Keratinocyte (primary cell): Measurements from ENCODE around the gene MAX. TPM values are rescaled to one million over a fixed set of nuclear protein-coding genes. Genes with fewer than 3 reads are reported as not detected.

Experiments used
- DNase-seq: peaks from one replicate; pipeline ENCODE4 v3.0.0-alpha.2; 2011; ENCODE audit warnings: low read depth, missing footprints, low spot score
- FAIRE-seq: peaks from 2 replicates; lab custom pipeline; 2011; peaks lifted over from hg19 to GRCh38; lab: Jason Lieb, UNC
- H2AFZ ChIP-seq: 2 replicates; pipeline ENCODE4 v1.6.0; 2012; ENCODE audit warnings: low read length, control low read depth, inconsistent platforms; ENCODE audit not compliant: control insufficient read depth
- H3K27ac ChIP-seq: 2 replicates; pipeline ENCODE4 v1.5.1; 2011; ENCODE audit warnings: low read length; ENCODE audit not compliant: control insufficient read depth, insufficient read depth
- H3K27me3 ChIP-seq: 3 replicates; pipeline ENCODE4 v1.6.0; 2011; ENCODE audit warnings: low read length; ENCODE audit not compliant: control insufficient read depth, insufficient read depth; ENCODE audit errors: extremely low read depth
- H3K36me3 ChIP-seq, 2 experiments: 2 replicates in 1 of 2; 3 replicates in 1 of 2; pipeline ENCODE4 v1.5.1; 2011; ENCODE audit warnings: low read length in 2 of 2, mild to moderate bottlenecking in 1 of 2; ENCODE audit not compliant: control insufficient read depth in 2 of 2, insufficient read depth in 2 of 2; ENCODE audit errors: extremely low read depth in 1 of 2
- H3K4me1 ChIP-seq: 3 replicates; pipeline ENCODE4 v1.5.1; 2011; ENCODE audit warnings: low read length; ENCODE audit not compliant: control insufficient read depth, insufficient read depth; ENCODE audit errors: extremely low read depth
- H3K4me2 ChIP-seq: 3 replicates; pipeline ENCODE4 v1.6.0; 2011; ENCODE audit warnings: low read depth, low read length; ENCODE audit not compliant: control insufficient read depth, insufficient read depth; ENCODE audit errors: extremely low read depth
- H3K4me3 ChIP-seq, 3 experiments: fragments of 200-600 bp in 1 of 3; sonication (generic) in 1 of 3; 2 replicates in 2 of 3; 3 replicates in 1 of 3; pipeline ENCODE4 v1.5.1; 2011 to 2016; ENCODE audit warnings: low read length in 3 of 3, mild to moderate bottlenecking in 3 of 3, control low read depth in 2 of 3, inconsistent platforms in 1 of 3, low read depth in 1 of 3, mixed read lengths in 1 of 3, mixed run types in 1 of 3, moderate library complexity in 1 of 3; ENCODE audit not compliant: control insufficient read depth in 2 of 3, insufficient read depth in 2 of 3; ENCODE audit errors: extremely low read depth in 1 of 3
- H3K79me2 ChIP-seq: 2 replicates; pipeline ENCODE4 v1.6.0; 2012; ENCODE audit warnings: low read length; ENCODE audit not compliant: control insufficient read depth, insufficient read depth
- H3K9ac ChIP-seq: 3 replicates; pipeline ENCODE4 v1.6.0; 2011; ENCODE audit warnings: low read length; ENCODE audit not compliant: control insufficient read depth, insufficient read depth; ENCODE audit errors: extremely low read depth
- H3K9me1 ChIP-seq: 3 replicates; pipeline ENCODE4 v1.6.0; 2011; ENCODE audit warnings: low read length; ENCODE audit not compliant: control insufficient read depth, insufficient read depth; ENCODE audit errors: extremely low read depth
- H3K9me3 ChIP-seq: 2 replicates; pipeline ENCODE4 v1.5.1; 2012; ENCODE audit warnings: low read depth, low read length; ENCODE audit not compliant: control insufficient read depth
- H4K20me1 ChIP-seq: 3 replicates; pipeline ENCODE4 v1.6.0; 2011; ENCODE audit warnings: low read length; ENCODE audit not compliant: control insufficient read depth, insufficient read depth; ENCODE audit errors: extremely low read depth
- EZH2 ChIP-seq: IDR thresholded peaks from one replicate; pipeline ENCODE4 v1.6.1; 2012; ENCODE audit warnings: inconsistent platforms, mild to moderate bottlenecking, low read length, moderate library complexity
- dilution Hi-C: fragments of 300-500 bp; cut with MboI; formaldehyde crosslinking; loops from one replicate; pipeline ENCODE4 v1.7.0; 2020; ENCODE audit warnings: low sequenced_read_pairs; ENCODE audit not compliant: extremely low pct_ligation_motif_present
- polyA plus RNA-seq, 5 experiments: library from polyadenylated mRNA; depleted of rRNA in 3 of 5; stranded (reverse) in 3 of 5; stranded (forward) in 1 of 5; unstranded in 1 of 5; fragments of >200 nt; gene quantifications; 1 replicate in 1 of 5; 2 replicates in 3 of 5; 3 replicates in 1 of 5; pipeline versions ENCODE4 v1.2.1 to v1.2.3, GENCODE V29; 2011 to 2012; ENCODE audit warnings: missing spikeins in 2 of 5, low read depth in 1 of 5, low replicate concordance in 1 of 5
- TF ChIP-seq, protein P1 (sequence below), 3 experiments: IDR thresholded peaks in 1 of 3; conservative IDR thresholded peaks in 1 of 3; optimal IDR thresholded peaks in 1 of 3; 2 replicates in 2 of 3; 3 replicates in 1 of 3; pipeline versions ENCODE3 to v1.5.1; 2011; ENCODE audit warnings: low read length in 3 of 3, mild to moderate bottlenecking in 3 of 3, moderate library complexity in 2 of 3, control low read depth in 1 of 3, inconsistent platforms in 1 of 3; ENCODE audit not compliant: insufficient read depth in 2 of 3; ENCODE audit errors: extremely low read depth in 1 of 3

Gene MAX
- polyA plus RNA-seq, 1 donor (not counting 4 experiments of a cell fraction or from before 2014, with no cell fraction given): 65.2 TPM

DNA sequence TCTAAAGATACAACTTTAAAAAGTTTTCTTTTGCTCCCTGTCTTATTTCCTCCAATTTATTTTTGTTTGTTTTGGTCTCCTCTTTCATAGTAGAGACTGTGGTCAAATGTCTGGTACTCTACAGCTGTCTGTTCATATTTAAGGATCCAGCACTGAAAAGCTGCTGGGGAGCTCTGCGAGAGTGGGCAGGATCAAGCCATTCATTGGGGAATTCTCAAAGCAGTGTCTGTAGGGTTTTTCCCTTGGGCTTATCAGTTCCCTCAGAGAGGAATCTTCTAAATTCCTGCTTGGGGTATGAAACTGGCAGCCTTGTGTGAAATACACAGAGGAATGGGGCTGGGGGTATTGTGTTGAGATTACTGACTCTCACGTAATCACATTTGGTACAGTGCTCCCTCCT is 63.4 kb downstream of the MAX start:
- Histone ChIP-seq H4K20me1 (no peaks in the 10 kb centered on the region), H3K36me3 (peaks cover 6 to 8% of the 10 kb centered on the region in 2 experiments), H3K27me3 (no peaks in the 10 kb centered on the region), H2AFZ (no peak overlapping the region), H3K4me3 (no peak overlapping the region), H3K79me2 (no peaks in the 10 kb centered on the region), H3K9me3 (no peaks in the 10 kb centered on the region), H3K27ac (no peak overlapping the region), H3K9me1 (no peaks in the 10 kb centered on the region), H3K4me1 (no peaks in the 10 kb centered on the region), H3K9ac (no peak overlapping the region), H3K4me2 (no peak overlapping the region)
- FAIRE-seq: no peak
- DNase-seq: no peak
- dilution Hi-C loops: no loop called here
- TF ChIP-seq, protein P1, sequence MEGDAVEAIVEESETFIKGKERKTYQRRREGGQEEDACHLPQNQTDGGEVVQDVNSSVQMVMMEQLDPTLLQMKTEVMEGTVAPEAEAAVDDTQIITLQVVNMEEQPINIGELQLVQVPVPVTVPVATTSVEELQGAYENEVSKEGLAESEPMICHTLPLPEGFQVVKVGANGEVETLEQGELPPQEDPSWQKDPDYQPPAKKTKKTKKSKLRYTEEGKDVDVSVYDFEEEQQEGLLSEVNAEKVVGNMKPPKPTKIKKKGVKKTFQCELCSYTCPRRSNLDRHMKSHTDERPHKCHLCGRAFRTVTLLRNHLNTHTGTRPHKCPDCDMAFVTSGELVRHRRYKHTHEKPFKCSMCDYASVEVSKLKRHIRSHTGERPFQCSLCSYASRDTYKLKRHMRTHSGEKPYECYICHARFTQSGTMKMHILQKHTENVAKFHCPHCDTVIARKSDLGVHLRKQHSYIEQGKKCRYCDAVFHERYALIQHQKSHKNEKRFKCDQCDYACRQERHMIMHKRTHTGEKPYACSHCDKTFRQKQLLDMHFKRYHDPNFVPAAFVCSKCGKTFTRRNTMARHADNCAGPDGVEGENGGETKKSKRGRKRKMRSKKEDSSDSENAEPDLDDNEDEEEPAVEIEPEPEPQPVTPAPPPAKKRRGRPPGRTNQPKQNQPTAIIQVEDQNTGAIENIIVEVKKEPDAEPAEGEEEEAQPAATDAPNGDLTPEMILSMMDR (optimal IDR thresholded peaks at IDR 0.05 in 1 of 3, IDR thresholded peaks at IDR 0.05 in 1 of 3, conservative IDR thresholded peaks at IDR 0.05 in 1 of 3; ENCODE audit: extremely low read depth in 1 of 3, insufficient read depth in 2 of 3, low read length in 3 of 3): no peak
- no peak for TF ChIP-seq EZH2

- H3K79me2 ChIP-seq: no peaks in the 10 kb centered on the region
- no peak overlapping the region for H2AFZ ChIP-seq
- no peak overlapping the region for H3K27ac ChIP-seq
- no peak overlapping the region for H3K4me3 ChIP-seq
- no peaks in the 10 kb centered on the region for H3K27me3 ChIP-seq
- dilution Hi-C loops: no loop called here
- H4K20me1 ChIP-seq: no peaks in the 10 kb centered on the region
- DNase-seq (no peak), FAIRE-seq (no peak)
- peaks cover 1 to 2% of the 10 kb centered on the region in 2 experiments for H3K36me3 ChIP-seq
- no peaks in the 10 kb centered on the region for H3K4me1 ChIP-seq
- TF ChIP-seq, protein P1 (optimal IDR thresholded peaks at IDR 0.05 in 1 of 3, IDR thresholded peaks at IDR 0.05 in 1 of 3, conservative IDR thresholded peaks at IDR 0.05 in 1 of 3; ENCODE audit: extremely low read depth in 1 of 3, insufficient read depth in 2 of 3, low read length in 3 of 3): no peak
- no peak for TF ChIP-seq EZH2
- no peak overlapping the region for H3K4me2 ChIP-seq
- H3K9me3 ChIP-seq: no peaks in the 10 kb centered on the region
- H3K9ac ChIP-seq: no peak overlapping the region
- H3K9me1 ChIP-seq: no peaks in the 10 kb centered on the region
These were observed 67.3 kb downstream of the MAX start for GRCh38 chr14:65035049-65035448.
